ENCODE measurements around the gene SFRP5.

DNA sequence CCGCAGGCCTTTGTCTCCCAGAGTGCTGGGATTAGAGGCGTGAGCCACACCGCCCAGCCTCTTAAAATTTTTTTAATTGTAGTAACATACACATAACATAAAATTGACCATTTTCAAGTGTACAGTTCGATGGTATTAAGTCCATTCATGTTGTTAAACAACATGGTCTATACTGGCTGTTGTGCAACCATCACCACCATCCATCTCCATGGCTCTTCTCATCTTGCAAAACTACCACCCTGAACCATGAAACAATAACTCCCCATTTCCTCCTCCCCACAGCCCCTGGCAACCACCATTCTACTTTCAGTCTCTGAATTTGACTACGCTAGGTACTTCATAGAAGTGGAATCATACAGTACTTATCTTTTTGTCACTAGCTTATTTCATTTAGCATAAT, 42.8 kb downstream of the SFRP5 start:
- TF ChIP-seq GATA3 (IDR thresholded peaks at IDR 0.05; ENCODE audit: low read depth, low read length) (no peak), GATA2 (IDR thresholded peaks at IDR 0.05; ENCODE audit: low read depth, low read length) (no peak)

Measured in SH-SY5Y (cell line).